GM19468 (cell line): ENCODE data around the gene ZC3H18.

Source experiments
- ATAC-seq: cut with Tn5 transposase; IDR thresholded peaks from one replicate; pipeline ENCODE4 v1.9.1; 2021; ENCODE audit warnings: mild to moderate bottlenecking, moderate library complexity, moderate number of reproducible peaks; ENCODE audit not compliant: unreplicated experiment; ENCODE audit errors: extremely low read depth

ZC3H18 gene

DNA sequence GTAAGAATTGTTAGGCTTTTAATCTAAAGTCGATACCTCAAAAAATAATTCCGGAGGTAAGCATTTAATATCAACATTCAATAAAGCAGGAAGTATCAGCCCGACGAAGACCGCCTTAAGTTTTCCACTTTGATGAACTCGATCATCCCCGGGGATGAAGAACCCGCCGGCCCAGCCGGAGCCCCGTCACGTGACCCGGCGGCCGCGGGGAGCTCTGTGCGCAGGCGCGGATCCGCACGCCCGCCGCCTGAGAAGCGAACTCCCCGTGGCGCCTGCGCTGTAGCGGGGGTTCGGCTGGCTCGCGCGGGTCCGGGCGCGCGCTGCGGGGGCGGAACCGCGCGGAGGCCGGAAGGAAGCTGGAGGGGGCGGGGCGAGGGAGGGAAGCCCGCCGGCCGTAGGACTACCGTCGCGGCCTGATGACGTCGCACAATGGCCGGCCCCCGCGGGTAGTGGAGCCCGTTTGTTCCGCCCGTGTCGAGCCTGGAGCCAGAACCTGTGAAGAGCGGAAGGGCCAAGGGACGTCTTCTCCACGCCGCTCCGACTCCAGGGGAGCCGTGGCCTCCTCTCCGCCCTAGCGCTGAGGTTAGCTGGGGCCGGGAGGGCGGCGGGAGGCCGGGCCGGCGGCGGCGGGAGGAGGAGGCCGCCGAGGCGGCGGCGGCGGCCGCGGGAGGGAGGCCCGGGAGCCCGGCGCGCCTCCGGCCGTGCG lies at the start of gene ZC3H18:
Gene ZC3H18, plus strand, starts transcription at position 419 of the 706 bp plus-strand sequence. CDS start 6,721 bp downstream, outside the sequence.
- peak; percentile 38 for ATAC-seq

DNA sequence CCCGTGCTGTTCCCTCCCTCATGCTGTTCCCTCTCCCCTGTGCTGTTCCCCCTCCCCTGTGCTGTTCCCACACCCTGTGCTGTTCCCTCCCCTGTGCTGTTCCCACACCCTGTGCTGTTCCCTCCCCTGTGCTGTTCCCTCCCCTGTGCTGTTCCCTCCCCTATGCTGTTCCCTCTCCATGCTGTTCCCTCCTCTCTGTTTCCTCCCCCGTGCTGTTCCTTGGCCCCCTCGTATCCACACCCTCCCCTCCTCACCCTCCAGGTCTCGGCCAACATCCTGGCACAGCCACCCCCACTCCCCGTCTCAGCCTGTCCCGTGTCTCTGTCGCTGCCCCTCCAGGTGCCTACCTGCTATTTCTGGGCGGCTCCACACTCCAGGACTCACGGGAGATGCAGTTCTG lies 48.5 kb upstream of the ZC3H18 start:
- no peak for ATAC-seq

DNA sequence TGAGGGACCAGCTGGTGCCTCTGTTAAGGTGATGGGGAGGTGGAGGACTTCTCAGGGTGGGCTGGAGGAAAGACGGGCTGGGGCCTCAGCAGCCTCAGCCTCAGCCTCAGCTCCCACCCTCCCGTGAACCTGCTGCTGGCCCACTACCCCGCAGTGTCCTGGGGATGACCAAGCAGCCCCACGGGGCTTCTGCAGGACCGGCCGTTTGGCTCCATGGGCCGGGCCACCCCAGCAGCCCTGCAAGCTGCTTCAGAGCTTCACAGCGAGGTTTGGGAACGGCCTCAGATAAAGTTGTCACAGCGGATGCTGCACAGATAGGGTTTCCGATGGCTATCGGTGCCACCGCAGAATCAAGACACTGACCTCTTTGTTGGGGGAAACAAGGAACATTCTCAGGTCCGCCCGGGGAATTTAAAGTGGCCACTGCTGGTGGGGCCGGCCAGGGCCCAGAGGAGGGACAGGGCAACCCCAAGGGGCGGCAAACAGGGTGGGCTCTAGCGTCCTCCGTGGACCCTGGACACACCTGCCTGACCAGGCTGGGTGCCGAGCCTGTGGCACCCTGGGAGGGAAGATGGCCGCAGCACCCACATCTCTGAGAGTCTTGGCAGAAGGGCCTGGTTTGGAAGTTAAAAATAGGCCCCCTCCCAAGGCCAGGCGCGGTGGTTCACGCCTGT lies 47.8 kb upstream of the ZC3H18 start:
- ATAC-seq = no peak

DNA sequence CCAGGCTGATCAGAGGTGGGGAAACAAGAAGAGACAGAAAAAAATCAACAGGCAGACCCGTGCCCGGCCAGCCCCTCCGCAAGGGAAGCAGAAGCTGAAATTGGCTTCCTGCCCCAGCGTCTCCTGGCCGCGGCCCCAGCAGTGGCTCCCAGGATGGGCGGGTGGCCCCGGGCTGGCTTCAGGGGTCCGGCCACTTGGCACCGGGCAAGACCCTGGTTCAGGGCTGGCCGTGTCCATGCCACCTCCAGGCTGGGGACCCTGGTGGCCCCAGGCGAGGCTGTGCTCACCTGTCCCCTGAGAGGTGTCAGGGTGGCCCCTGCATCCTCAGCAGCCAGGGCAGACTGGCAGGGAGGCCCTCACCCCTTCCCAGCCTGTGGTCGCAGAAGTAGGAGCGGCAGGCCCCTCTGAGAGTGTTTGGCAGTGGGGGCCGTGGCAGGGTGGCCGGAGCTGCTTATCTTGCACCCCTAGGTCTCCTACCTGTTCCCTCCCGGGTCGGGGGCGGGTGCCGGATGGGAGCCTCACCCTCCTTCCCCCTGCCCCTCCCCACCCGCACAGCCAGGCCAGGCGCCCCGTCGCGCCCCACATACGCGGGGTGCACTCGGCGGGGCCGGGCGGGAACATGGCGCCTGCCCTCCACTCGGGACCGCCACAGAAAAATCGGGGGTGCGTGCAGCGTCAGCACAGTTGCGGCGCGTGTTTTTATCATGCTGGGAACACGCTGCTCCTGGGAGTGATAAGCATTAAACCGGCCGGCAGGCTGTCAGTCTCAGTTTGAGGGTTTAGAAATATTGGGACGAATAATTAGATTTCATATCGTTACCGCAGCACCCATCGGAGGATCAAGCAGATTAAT lies 46.7 kb upstream of the ZC3H18 start:
- no peak for ATAC-seq

DNA sequence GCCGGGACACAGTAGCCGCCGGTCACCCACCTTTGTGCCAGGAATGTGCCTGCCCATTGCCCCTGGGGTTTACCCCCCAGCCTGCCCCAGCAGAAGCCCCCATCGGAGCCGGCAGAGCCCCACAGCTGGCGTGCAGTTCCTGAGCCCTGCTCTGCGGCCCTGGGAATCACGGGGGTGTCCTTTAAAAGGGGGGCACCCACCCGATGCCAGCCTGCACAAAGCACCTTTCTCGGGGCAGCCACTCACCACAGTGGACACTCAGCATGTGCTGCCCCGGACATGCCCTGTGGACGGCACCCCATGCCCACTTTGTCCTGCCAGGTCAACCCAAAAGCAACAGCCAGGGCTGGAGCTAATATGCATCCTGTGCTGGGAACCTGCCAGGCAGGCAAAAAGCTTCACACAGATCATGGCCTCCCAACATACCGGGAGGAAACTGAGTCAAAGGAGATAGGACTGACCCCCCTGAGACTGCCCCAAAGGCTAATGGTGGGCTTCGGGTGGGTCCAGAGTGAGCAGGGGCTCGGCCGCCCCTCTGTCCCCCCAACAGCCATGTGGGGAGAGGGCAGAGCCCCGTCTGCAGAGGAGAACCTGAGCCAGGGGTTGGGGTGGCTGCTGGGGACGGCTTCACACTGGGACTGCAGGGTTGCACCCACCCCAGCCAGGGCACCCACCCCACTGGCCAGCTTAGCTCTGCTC lies 45.8 kb upstream of the ZC3H18 start:
- no peak for ATAC-seq

DNA sequence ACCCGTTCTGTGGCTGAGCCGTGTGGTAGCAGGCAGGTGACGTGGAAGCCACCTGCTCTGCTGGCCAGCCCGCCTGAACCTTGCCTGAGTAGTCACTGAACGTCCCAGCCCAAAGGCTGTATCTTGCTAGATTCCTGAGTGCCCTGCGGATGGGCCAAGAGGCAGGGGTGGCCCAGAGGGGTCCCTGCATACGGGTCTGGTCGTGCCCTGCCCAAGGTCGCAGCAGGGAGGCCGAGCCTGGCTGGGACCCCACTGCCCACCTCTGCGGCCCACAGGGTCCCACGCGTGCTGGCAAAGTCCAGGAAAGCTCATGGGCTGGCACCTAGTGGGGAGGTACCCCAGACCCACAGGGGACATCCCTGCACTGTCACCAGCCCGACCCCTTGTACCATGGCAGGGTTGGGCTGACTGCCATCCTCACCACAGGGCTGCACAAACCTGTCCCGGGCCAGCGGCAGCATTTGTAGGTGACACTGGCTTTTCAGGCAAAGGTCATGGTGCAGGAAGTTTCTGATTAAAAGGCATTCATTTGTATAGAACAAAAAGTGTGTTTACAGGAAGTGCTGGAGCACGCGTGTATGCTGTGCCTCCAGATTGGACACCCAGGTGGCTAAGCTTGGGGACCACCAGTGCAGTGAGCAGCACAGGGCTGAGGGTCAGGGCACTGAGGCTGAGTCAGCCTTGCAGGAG lies 45.1 kb upstream of the ZC3H18 start:
- no peak for ATAC-seq

DNA sequence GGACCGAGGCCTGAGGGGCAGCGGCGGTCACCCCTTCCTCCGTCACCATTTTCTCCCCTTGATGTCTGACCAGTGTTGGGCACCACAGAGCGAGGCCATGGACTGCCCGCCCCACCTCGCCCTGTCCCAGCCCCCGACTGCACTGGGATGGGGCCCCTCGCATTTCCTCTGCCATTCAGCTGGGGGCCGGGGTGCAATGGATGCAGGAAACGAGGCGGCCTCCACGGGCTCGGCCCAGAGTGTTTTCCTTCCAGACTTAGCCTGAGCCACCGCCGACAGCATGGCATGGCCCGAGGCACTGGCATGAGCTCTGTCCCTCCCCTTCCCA lies 44.6 kb upstream of the ZC3H18 start:
- no peak for ATAC-seq

DNA sequence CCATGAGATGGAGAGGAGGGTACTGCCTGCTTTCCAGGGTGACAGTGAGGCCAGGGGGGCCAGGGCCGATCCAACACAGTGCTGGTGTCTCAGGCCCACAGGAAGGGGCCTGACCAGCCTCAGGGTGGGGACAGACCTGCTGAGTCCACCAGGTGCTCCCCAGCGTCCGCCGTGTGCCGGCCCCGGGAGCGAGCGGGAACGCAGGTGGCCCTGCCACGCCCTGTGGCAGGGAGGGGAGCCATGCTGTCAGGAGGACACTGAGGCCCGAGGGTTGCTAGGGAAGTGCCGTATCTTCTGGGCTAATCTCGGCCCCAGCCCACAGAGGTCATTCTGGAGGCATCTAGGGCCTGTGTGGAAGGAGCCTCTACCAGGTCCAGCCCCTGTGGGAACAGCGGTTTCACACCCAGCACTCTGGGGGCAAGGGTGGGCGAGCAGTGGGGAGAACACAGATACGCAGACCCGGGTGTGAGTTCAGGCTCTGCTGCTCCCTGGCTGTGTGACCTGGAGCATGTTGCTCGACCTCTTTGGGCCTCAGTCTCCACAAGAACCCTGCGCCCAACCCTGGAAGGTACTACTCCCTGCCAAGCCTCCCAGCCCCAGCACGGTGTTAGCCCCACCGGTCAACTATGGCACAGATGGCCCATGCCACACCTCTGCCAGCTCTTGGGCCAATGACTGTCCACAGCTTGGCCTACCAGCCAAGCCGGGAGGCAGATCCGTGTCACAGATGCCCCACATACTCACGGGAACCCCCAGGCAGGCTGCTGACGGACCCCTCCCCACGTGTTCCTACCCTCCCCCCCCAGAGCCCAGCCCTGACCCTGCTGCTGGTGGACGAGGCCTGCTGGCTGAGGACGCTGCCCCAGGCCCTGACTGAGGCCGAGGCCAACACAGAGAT lies 43.9 kb upstream of the ZC3H18 start:
- ATAC-seq = no peak

DNA sequence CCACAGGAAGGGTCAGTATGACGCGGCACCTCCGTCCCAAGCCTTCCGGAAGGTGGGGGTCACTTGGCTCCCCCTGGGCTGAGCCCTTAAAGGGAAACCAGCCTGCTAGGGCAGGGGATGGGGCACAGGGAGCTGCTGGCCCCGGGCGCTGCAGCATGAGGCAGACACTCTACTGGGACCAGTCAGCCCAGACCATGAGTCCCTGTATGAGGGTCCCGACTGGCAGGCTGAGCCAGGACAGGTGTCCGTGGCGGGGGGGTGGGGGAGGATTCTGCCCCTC lies 43.4 kb upstream of the ZC3H18 start:
- no peak for ATAC-seq

DNA sequence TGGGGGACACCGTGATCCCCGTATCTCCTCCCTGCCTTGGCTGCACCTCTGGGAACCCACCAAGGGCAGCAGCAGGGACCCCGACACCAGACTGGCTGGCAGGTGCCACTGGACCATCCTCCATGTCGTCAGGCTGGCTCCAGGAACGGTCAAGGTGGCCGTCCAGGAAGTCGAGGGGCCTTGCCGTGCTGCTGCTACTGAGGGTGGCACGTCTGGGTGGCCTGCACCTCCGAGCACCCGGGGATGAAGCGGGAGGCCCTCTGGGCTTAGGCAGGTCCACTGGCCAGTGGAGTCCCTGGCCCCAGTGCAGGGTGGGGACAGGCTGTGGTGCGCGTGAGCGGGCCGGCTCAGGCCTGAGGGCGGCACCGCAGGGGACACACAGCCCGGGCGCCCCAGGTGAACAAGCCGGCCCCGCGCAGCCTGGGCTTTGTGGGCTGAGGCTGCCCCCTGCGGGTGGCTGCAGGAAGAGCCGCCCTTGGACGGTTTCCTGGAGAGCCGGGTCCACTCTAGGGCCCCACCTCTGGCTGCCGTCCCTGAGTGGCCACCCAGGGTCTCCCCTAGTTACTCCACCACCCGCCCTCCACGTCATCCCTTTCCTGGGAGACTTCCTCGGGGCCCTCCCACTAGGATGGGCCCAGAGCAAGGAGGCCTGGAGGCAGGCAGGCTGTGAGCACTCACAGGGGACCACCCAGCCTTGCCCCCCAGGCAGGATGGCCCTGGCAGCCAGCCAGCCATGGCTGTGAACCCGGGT lies 42.8 kb upstream of the ZC3H18 start:
- no peak for ATAC-seq

DNA sequence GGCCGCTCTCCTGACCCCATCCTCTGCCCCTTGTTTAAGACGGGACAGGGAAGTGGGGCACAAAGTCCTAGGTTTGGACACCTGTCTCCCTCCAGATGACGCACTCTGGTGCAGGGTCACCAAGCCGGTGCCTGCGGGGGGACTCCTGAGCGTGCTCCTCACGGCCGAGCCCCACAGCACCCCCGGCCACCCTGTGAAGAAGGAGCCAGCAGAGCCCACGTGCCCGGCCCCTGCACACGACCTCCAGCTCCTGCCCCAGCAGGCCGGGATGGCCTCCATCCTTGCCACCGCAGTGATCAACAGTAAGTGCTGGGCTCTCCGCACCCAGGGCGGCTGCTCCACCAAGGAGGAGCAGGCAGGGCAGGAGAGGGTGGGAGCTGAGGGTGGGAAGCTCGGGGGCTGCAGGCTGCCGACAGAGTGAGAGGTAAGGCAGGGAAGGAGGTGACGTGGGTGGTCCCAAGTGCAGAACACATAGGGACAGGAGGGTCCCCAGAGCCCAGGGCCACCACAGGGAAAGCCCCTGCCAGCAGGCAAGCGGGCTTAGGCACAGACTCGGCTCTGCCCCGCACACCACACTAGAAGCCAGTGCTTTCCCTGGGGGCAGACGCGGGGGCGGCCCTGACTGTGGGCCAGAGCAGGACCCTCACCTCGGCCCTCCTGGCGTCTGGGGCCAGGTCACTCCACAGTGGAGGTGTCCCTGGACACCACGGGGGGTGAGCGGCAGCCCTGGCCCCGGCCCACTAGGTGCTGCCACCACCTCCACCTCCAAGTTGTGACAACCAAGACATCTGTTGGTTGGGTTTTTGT lies 42.1 kb upstream of the ZC3H18 start:
- no peak for ATAC-seq

DNA sequence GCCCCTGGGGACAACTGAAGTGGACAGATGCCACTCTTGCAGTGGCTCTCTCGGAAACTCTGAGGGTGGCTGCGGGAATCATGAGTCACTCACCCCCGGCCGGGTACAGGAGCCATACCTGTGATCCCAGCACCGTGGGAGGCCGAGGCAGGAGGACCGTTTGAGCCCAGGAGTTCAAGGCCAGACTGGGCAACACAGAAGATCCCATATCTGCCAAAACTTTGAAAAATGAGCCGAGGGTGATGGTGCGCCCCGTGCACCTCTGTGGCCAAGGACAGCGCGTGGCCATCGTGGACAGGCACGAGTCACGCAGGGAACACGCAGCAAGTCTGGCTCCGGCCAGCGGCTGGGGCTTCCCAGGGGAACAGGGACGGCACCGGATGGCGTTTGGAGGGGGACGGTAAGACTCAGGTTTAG lies 41.3 kb upstream of the ZC3H18 start:
- ATAC-seq = no peak

DNA sequence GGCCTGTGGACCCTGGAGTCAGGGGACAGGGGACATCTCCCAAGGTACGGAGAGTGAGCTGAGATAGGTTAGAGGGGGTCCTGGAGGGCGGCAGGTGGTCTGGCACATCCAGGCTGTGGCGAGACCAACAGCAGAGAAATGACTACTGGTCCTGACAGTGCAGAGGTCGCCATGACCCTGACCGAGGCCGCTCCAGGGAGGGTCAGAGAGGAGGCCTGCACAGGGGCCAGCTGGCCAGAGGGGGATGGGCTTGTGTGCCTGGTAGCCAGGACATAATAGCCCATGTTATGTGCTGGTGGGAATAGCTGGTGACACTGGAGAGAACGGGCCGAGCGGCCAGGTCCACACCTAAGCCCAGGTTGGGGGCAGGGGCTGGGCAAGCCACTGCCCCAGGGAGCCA lies 40.6 kb upstream of the ZC3H18 start:
- no peak for ATAC-seq

DNA sequence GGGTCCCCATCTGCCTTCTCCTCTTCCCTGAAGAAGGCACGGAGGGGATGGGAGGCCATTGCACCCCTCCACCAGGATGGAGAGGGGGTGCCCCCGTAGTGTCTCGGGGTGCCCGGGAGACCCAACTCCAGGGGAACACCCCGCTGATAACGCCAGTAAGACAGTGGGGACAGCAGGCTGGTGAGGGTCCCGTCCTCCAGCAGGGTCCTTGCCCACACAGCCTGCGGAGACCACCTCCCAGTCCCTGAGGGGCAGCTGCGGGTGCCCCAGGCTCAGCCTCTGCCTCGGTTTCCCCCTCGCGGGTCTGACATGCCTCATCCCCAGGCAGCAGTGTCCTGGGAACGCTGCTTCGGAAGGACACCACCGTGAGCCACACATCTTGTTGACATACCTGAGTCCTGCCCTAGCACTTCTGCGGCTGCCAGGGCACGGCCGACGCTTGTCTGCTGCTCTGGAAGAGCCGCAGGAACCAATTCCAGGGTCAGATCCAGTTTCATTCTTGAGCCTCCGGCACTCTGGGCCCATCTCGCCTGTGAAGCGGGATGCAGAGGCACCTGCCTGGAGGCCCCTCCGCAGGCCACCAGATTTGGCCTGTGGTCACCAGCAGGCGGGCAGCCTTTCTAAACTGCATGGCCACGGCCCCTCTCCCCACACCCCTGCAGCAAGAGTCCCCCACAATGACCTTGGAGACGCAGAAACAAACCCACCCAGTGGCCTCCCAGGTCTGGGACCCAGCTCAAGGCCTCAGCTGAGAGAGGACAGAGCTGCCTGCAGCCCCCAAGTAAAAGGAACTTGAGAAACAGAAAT lies 39.9 kb upstream of the ZC3H18 start:
- ATAC-seq = no peak

DNA sequence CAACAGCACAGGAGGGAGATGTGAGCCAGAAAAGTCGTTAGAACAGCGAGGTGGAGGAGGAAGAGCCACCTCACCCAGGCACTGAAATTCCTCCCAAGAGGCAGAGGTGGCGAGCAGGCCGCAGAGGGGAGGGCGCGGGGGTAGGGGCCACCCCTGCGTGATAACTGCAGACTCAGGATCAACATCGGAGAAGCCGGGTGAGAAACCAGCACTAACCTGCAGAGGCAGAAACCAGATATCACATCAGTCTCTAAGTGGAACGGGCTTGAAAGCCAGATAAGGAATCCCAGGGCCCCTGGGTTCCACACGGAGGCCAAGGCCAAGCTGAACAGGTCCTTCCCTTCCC lies 39.4 kb upstream of the ZC3H18 start:
- no peak for ATAC-seq

DNA sequence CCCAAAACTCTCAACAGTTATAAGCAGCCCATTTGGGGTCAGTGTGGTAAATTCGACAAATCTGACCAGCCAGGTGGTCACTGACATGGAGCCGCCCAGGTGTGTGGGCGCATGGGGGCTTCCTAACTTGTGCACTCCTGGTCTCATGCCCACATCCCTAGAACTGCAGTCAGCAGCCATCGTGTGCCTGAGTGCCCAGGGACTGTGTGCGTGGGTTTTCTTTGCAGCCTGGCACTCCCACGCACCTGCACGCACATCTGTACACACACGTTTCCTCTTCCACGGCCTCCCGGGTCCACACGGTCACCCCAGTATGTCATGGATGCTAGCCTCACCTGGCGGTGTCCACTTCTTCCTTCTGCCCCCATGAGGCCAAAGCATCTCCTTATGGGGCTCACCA lies 38.9 kb upstream of the ZC3H18 start:
- ATAC-seq = no peak

DNA sequence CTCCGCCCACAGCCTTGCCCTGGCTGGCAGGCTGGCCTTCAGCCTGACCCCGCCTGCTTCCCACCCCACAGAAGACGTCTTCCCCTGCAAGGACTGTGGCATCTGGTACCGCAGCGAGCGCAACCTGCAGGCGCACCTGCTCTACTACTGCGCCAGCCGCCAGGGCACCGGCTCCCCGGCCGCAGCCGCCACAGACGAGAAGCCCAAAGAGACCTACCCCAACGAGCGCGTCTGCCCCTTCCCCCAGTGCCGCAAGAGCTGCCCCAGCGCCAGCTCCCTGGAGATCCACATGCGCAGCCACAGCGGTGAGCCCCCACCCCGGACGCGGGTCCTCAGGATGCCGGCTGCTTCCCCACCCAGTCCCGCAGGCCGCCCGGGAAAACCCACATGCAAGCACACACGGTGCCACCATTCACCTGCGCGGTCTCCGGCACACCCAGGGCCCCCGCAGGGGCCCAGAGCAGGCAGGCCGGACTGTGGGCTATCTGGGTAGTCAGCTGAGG lies 38.2 kb upstream of the ZC3H18 start:
- no peak for ATAC-seq
